Brain microvascular endothelial cell (primary cell): ENCODE measurements around the gene RPL19.

ENCODE experiments used
- DNase-seq: peaks from one replicate; pipeline ENCODE4 v3.0.0-alpha.2; 2020
- H3K27ac ChIP-seq: fragments of 250-450 bp; sonication (Bioruptor Pico); 2 replicates; pipeline ENCODE4 v1.5.1; 2020; ENCODE audit warnings: mild to moderate bottlenecking, moderate library complexity
- H3K27me3 ChIP-seq: fragments of 250-450 bp; sonication (Bioruptor Pico); replicated peaks from 2 replicates; pipeline ENCODE4 v1.5.1; 2020; ENCODE audit warnings: mild to moderate bottlenecking
- H3K36me3 ChIP-seq: fragments of 250-450 bp; sonication (Bioruptor Pico); replicated peaks from 2 replicates; pipeline ENCODE4 v1.5.1; 2020; ENCODE audit warnings: mild to moderate bottlenecking
- H3K4me3 ChIP-seq: 2 replicates; pipeline ENCODE4 v1.5.1; 2011; ENCODE audit warnings: low read depth, mild to moderate bottlenecking, control low read depth, low read length, moderate library complexity
- CTCF ChIP-seq: IDR thresholded peaks from 2 replicates; pipeline ENCODE4 v1.5.1; 2011; ENCODE audit warnings: low read depth, mild to moderate bottlenecking, moderate library complexity, low read length, control low read depth, inconsistent platforms; ENCODE audit errors: missing control alignments
- in situ Hi-C: cut with HindIII; loops from 2 replicates; pipeline ENCODE4 v1.10.0; 2017; ENCODE audit warnings: low sequenced_read_pairs, low pct_ligation_motif_present

The RPL19 gene

GRCh38 chr17:39204245-39204644 lies 4.2 kb downstream of the RPL19 start:
- Histone ChIP-seq H3K36me3 (peaks cover 43% of the 10 kb centered on the region), H3K27ac (no peak overlapping the region), H3K4me3 (no peak overlapping the region), H3K27me3 (no peaks in the 10 kb centered on the region)
- TF ChIP-seq CTCF: no peak
- in situ Hi-C loops: no loop called here
- no peak for DNase-seq

DNA sequence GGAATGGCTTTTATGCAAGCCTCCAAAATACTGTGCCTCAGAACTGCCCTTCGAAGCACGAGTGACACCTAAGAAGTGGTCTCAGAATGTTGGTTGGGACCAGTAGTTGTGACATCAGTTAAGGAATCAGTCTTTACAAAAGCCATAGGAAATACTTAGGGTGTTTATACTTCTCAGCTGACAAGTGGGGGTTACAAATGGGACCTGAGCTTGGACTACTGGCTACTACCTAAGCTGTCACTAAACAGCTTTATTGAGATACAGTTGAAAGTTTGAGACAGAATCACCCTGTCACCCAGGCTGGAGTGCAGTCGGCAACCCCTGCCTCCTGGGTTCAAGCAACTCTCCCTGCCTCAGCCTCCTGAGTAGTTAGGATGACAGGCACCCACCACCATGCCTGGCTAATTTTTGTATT lies 5.0 kb downstream of the RPL19 start:
- H3K36me3 ChIP-seq: peaks cover 43% of the 10 kb centered on the region
- no peak for TF ChIP-seq CTCF
- in situ Hi-C loops: no loop called here
- no peaks in the 10 kb centered on the region for H3K27me3 ChIP-seq
- no peak overlapping the region for H3K27ac ChIP-seq
- H3K4me3 ChIP-seq: no peak overlapping the region
- DNase-seq: no peak

- Histone ChIP-seq H3K27me3 (no peaks in the 10 kb centered on the region), H3K27ac (no peak overlapping the region), H3K4me3 (no peak overlapping the region), H3K36me3 (peaks cover 21% of the 10 kb centered on the region)
- in situ Hi-C loops: no loop called here
- no peak for DNase-seq
- TF ChIP-seq CTCF: no peak
These were observed 8.1 kb downstream of the RPL19 start for GRCh38 chr17:39208136-39208535.

DNA sequence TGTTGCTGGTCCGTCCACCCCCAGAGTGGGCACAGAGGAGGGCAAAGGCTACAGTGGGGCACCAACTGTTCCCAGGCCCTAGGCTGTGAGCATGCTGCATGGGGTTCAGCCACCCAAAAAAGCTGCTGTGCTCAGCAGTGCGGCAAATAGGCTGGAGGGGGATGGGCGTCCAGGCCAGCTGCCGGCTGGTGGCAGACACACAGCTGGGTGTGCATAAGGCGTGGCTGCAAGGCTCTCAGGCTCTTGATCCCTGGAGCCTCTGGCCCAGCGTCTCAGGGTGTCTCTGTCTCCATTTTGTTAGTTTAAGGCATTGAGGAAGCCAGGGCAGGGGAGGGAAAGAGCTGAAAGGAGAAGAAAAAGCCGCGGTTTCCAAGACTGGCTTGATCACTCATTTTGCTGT lies 8.8 kb downstream of the RPL19 start:
- H3K4me3 ChIP-seq: no peak overlapping the region
- peaks cover 14% of the 10 kb centered on the region for H3K36me3 ChIP-seq
- no peaks in the 10 kb centered on the region for H3K27me3 ChIP-seq
- no peak overlapping the region for H3K27ac ChIP-seq
- in situ Hi-C loops: no loop called here
- TF ChIP-seq CTCF: no peak
- no peak for DNase-seq

- no peak for TF ChIP-seq CTCF
- no peaks in the 10 kb centered on the region for H3K27me3 ChIP-seq
- H3K27ac ChIP-seq: no peak overlapping the region
- peaks cover 7% of the 10 kb centered on the region for H3K36me3 ChIP-seq
- in situ Hi-C loops: no loop called here
- DNase-seq: peak; percentile 32
- peak overlapping the region; percentile 34 for H3K4me3 ChIP-seq
These were observed 9.4 kb downstream of the RPL19 start for GRCh38 chr17:39209317-39210092.

GRCh38 chr17:39210093-39210434 lies 10.0 kb downstream of the RPL19 start:
- H3K27ac ChIP-seq: no peak overlapping the region
- no peaks in the 10 kb centered on the region for H3K27me3 ChIP-seq
- no peak for DNase-seq
- in situ Hi-C loops: no loop called here
- H3K36me3 ChIP-seq: peaks cover 2% of the 10 kb centered on the region
- TF ChIP-seq CTCF: no peak
- peak overlapping the region; percentile 34 for H3K4me3 ChIP-seq
